Glutamatergic neuron (in vitro differentiated cells): ENCODE results near the gene BTBD16. TPM values are rescaled to one million over a fixed set of nuclear protein-coding genes. Genes with fewer than 3 reads are reported as not detected.

Experiments used
- DNase-seq: peaks from one replicate; pipeline ENCODE4 v3.0.0; 2022
- H3K27ac Mint-ChIP-seq: one replicate; pipeline ENCODE4 v1.8.0; 2020; ENCODE audit warnings: mild to moderate bottlenecking, mixed read lengths, inconsistent platforms; ENCODE audit not compliant: unreplicated experiment
- H3K27me3 Mint-ChIP-seq: one replicate; pipeline ENCODE4 v1.8.0; 2020; ENCODE audit warnings: mild to moderate bottlenecking, moderate library complexity, mixed read lengths, inconsistent platforms; ENCODE audit not compliant: unreplicated experiment
- H3K36me3 Mint-ChIP-seq: one replicate; pipeline ENCODE4 v1.8.0; 2020; ENCODE audit warnings: mild to moderate bottlenecking, mixed read lengths, inconsistent platforms; ENCODE audit not compliant: unreplicated experiment
- H3K4me1 Mint-ChIP-seq: one replicate; pipeline ENCODE4 v1.8.0; 2020; ENCODE audit warnings: mild to moderate bottlenecking, low read depth, mixed read lengths, inconsistent platforms; ENCODE audit not compliant: unreplicated experiment
- H3K4me3 Mint-ChIP-seq: one replicate; pipeline ENCODE4 v1.8.0; 2020; ENCODE audit warnings: mild to moderate bottlenecking, mixed read lengths, inconsistent platforms; ENCODE audit not compliant: unreplicated experiment
- H3K9me3 Mint-ChIP-seq: one replicate; pipeline ENCODE4 v1.8.0; 2020; ENCODE audit warnings: mild to moderate bottlenecking, moderate library complexity, mixed read lengths, inconsistent platforms; ENCODE audit not compliant: unreplicated experiment
- total RNA-seq: library from RNA; stranded (reverse); fragmentation: NEBNext Ultra II Directional; extraction: Animal tissue kit (Norgen Biotek cat#: 25700); gene quantifications from one replicate; pipeline ENCODE4 v1.2.1, GENCODE V29; 2021; ENCODE audit not compliant: unreplicated experiment
- TF ChIP-seq, protein P1 (sequence below): fragments of 200-600 bp; sonication (generic); IDR thresholded peaks from one replicate; pipeline ENCODE4 v1.5.0; 2021; ENCODE audit not compliant: partially characterized antibody, unreplicated experiment

BTBD16 gene
- total RNA-seq, 1 donor from 2014 or later = 0.98 TPM

DNA sequence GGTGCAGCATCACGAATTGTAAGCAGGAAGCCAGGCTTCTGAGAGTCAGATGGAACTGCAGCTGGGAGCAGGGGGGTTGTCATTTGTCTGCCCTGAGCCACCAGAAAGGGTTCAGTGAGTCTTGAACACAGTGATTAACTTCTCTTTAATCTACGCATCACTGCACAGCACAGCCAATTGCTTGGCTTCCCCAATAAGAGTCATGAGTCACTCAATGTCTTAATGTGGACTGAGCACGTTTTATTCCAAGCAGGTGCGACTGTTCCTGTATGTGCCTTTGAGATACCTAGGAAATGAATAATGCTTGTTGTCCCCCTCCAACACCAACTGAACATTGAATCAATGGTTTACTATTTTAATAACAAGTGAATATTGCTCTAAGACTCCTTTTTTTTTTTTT, 77.4 kb downstream of the BTBD16 start:
- TF ChIP-seq, protein P1, sequence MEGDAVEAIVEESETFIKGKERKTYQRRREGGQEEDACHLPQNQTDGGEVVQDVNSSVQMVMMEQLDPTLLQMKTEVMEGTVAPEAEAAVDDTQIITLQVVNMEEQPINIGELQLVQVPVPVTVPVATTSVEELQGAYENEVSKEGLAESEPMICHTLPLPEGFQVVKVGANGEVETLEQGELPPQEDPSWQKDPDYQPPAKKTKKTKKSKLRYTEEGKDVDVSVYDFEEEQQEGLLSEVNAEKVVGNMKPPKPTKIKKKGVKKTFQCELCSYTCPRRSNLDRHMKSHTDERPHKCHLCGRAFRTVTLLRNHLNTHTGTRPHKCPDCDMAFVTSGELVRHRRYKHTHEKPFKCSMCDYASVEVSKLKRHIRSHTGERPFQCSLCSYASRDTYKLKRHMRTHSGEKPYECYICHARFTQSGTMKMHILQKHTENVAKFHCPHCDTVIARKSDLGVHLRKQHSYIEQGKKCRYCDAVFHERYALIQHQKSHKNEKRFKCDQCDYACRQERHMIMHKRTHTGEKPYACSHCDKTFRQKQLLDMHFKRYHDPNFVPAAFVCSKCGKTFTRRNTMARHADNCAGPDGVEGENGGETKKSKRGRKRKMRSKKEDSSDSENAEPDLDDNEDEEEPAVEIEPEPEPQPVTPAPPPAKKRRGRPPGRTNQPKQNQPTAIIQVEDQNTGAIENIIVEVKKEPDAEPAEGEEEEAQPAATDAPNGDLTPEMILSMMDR = no peak
- Mint-ChIP-seq H3K27me3 (peaks cover 4% of the 10 kb centered on the region), H3K4me3 (no peak overlapping the region), H3K36me3 (peaks cover 23% of the 10 kb centered on the region), H3K4me1 (peaks cover 9% of the 10 kb centered on the region), H3K9me3 (peaks cover 2% of the 10 kb centered on the region), H3K27ac (no peak overlapping the region)
- DNase-seq = no peak

- Mint-ChIP-seq H3K27ac (no peak overlapping the region), H3K36me3 (peaks cover 23% of the 10 kb centered on the region), H3K9me3 (peaks cover 2% of the 10 kb centered on the region), H3K27me3 (peaks cover 4% of the 10 kb centered on the region), H3K4me3 (no peak overlapping the region), H3K4me1 (peaks cover 12% of the 10 kb centered on the region)
- DNase-seq = no peak
- TF ChIP-seq, protein P1 = no peak
Observed at GRCh38 chr10:122348935-122349361, 77.9 kb downstream of the BTBD16 start.

DNA sequence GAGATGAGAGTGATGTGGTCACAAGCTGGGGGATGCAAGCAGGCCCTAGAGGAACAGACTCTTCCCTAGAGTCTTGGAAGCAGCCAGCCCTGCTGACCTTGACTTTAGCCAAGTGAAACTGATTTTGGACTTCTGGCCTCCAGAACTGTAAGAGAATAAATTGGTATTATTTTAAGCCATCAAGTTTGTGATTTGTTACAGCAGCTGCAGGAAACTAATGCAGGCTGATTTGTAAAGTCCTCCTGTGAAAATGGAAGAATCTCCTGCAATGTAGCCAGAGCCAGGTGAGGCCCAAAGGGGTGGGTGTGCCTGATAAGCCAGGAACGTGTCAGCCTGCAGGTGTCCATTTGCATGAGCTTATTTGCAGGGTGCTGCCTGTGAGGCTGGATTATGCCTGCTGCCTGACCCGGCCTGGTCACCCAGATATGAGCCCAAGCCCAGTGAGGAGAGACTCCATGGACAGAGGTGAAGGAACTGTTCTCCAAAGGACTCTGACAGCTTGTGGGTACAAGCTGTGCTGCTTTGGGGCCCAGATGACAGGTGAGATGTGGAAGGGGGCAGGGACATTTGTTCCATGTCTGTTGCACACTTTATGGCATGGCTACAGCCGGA, 78.8 kb downstream of the BTBD16 start:
- H3K27ac Mint-ChIP-seq = no peak overlapping the region
- peaks cover 16% of the 10 kb centered on the region for H3K4me1 Mint-ChIP-seq
- H3K4me3 Mint-ChIP-seq = no peak overlapping the region
- H3K27me3 Mint-ChIP-seq = peaks cover 3% of the 10 kb centered on the region
- peaks cover 2% of the 10 kb centered on the region for H3K9me3 Mint-ChIP-seq
- TF ChIP-seq, protein P1 = no peak
- H3K36me3 Mint-ChIP-seq = peaks cover 21% of the 10 kb centered on the region
- DNase-seq = no peak

DNA sequence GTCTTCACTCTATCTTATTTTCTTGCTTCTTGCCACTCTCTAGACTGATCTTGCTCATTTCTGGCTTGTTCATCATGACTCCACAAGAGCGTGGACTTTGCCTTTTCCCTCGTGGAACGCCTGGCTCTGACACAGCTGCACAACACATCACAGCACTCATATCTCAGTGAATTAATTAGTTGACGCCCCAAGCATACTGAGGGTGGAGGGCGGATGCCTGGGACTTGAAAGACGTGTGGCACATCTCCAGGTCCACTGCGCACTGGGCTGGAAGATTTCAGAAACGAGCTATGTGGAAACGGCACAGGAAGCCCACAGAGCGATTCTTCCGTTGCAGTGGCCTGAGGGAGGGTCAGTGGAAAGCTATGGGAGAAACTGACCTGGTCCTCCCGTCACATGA, 79.8 kb downstream of the BTBD16 start:
- H3K27me3 Mint-ChIP-seq = peaks cover 2% of the 10 kb centered on the region
- TF ChIP-seq, protein P1 = no peak
- H3K4me1 Mint-ChIP-seq = peaks cover 16% of the 10 kb centered on the region
- DNase-seq = no peak
- H3K9me3 Mint-ChIP-seq = peaks cover 2% of the 10 kb centered on the region
- no peak overlapping the region for H3K4me3 Mint-ChIP-seq
- no peak overlapping the region for H3K27ac Mint-ChIP-seq
- H3K36me3 Mint-ChIP-seq = peaks cover 10% of the 10 kb centered on the region

GRCh38 chr10:122352817-122353525, 81.9 kb downstream of the BTBD16 start:
- H3K4me3 Mint-ChIP-seq = no peak overlapping the region
- no peaks in the 10 kb centered on the region for H3K9me3 Mint-ChIP-seq
- no peak for DNase-seq
- H3K4me1 Mint-ChIP-seq = peaks cover 16% of the 10 kb centered on the region
- no peak overlapping the region for H3K27ac Mint-ChIP-seq
- H3K36me3 Mint-ChIP-seq = peaks cover 3% of the 10 kb centered on the region
- TF ChIP-seq, protein P1 = no peak
- H3K27me3 Mint-ChIP-seq = no peaks in the 10 kb centered on the region
